ENCODE results near the gene DNAJC25. TPM values are rescaled to one million over a fixed set of nuclear protein-coding genes. Genes with fewer than 3 reads are reported as not detected.

DNAJC25 gene
- total and polyA plus RNA-seq, 3 donors from 2014 or later: 10.0 to 15.9 (median 15.7) TPM

- WGBS, 2 donors: 68 to 71% methylated on average over 10 of the region's 10 CpGs
- no peaks in the 10 kb centered on the region for H3K27me3 ChIP-seq
- TF ChIP-seq, protein P1, sequence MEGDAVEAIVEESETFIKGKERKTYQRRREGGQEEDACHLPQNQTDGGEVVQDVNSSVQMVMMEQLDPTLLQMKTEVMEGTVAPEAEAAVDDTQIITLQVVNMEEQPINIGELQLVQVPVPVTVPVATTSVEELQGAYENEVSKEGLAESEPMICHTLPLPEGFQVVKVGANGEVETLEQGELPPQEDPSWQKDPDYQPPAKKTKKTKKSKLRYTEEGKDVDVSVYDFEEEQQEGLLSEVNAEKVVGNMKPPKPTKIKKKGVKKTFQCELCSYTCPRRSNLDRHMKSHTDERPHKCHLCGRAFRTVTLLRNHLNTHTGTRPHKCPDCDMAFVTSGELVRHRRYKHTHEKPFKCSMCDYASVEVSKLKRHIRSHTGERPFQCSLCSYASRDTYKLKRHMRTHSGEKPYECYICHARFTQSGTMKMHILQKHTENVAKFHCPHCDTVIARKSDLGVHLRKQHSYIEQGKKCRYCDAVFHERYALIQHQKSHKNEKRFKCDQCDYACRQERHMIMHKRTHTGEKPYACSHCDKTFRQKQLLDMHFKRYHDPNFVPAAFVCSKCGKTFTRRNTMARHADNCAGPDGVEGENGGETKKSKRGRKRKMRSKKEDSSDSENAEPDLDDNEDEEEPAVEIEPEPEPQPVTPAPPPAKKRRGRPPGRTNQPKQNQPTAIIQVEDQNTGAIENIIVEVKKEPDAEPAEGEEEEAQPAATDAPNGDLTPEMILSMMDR (IDR thresholded peaks at IDR 0.05): no peak
- TF ChIP-seq POLR2A (IDR thresholded peaks at IDR 0.05): no peak
- no peak overlapping the region for H3K4me3 ChIP-seq
- no peaks in the 10 kb centered on the region for H3K9me3 ChIP-seq
- no peak overlapping the region for H3K27ac ChIP-seq
- no peak for DNase-seq
- intact Hi-C loops (cut with DNase I; ENCODE audit: low total_unique reads): no loop called here
- H3K4me1 ChIP-seq: peaks cover 9% of the 10 kb centered on the region
- no peaks in the 10 kb centered on the region for H3K36me3 ChIP-seq (ENCODE audit: low read depth, missing control alignments)
Observed at GRCh38 chr9:111601237-111602018, 29.7 kb upstream of the DNAJC25 start.

DNA sequence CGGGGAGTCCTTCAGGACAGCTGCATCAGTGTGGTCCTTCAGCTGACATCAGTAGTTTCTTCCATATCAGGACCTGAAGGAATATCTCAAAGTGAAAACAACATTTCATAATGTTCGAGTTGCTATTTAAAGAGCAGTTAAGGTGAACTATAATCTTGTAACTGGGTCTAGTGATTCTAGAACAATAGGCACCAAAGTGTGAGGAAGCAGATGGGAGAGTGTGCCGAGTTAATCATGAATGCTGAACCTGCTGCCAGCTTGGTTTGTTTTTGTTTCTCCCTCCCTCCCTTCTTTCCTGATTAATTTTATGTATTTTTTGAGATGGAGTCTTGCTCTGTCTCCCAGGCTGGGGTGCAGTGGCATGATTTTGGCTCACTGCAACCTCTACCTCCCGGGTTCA is 28.1 kb upstream of the DNAJC25 start:
- Histone ChIP-seq H3K27ac (no peak overlapping the region), H3K4me3 (no peak overlapping the region), H3K27me3 (no peaks in the 10 kb centered on the region), H3K4me1 (peaks cover 5% of the 10 kb centered on the region), H3K9me3 (no peaks in the 10 kb centered on the region), H3K36me3 (ENCODE audit: low read depth, missing control alignments) (no peaks in the 10 kb centered on the region)
- 73 to 76% methylated on average over 4 of the region's 4 CpGs for WGBS, 2 donors
- no peak for TF ChIP-seq POLR2A (IDR thresholded peaks at IDR 0.05)
- TF ChIP-seq, protein P1 (IDR thresholded peaks at IDR 0.05): no peak
- no peak for DNase-seq
- intact Hi-C loops (cut with DNase I; ENCODE audit: low total_unique reads): no loop called here

- Histone ChIP-seq H3K4me1 (no peaks in the 10 kb centered on the region), H3K4me3 (no peak overlapping the region), H3K27ac (no peak overlapping the region), H3K9me3 (no peaks in the 10 kb centered on the region), H3K27me3 (no peaks in the 10 kb centered on the region), H3K36me3 (ENCODE audit: low read depth, missing control alignments) (no peaks in the 10 kb centered on the region)
- WGBS, 2 donors: 78 to 80% methylated on average over 16 of the region's 16 CpGs
- no peak for TF ChIP-seq POLR2A (IDR thresholded peaks at IDR 0.05)
- DNase-seq: no peak
- intact Hi-C loops (cut with DNase I; ENCODE audit: low total_unique reads): no loop called here
Observed at GRCh38 chr9:111604054-111604615, 27.0 kb upstream of the DNAJC25 start.

DNA sequence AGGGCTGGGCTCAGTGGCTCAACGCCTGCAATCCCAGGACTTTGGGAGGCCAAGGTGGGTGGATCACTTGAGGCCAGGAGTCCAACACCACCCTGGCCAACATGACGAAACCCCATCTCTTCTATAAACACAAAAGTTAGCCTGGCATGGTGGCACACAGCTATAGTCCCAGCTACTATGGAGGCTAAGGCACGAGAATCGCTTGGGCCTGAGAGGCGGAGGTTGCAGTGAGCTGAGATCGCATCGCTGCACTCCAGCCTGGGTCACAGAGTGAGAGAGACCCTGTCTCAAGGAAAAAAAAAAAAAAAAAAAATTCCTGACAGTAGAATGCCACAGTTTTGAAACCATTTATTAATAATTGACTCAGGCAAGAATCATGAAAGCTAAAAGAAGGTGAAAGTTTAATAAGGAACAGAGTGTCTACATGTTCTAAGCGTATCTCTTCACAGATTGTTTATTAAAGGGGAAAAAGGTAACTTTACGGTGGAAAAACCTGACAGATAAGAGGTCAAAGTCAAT is 26.0 kb upstream of the DNAJC25 start:
- Histone ChIP-seq H3K27ac (no peak overlapping the region), H3K4me3 (no peak overlapping the region), H3K27me3 (no peaks in the 10 kb centered on the region), H3K36me3 (ENCODE audit: low read depth, missing control alignments) (no peaks in the 10 kb centered on the region), H3K4me1 (no peaks in the 10 kb centered on the region), H3K9me3 (no peaks in the 10 kb centered on the region)
- TF ChIP-seq POLR2A (IDR thresholded peaks at IDR 0.05): no peak
- TF ChIP-seq, protein P1 (IDR thresholded peaks at IDR 0.05): no peak
- intact Hi-C loops (cut with DNase I; ENCODE audit: low total_unique reads): no loop called here
- DNase-seq: no peak
- WGBS, 2 donors: 84 to 89% methylated on average over 9 of the region's 9 CpGs

DNA sequence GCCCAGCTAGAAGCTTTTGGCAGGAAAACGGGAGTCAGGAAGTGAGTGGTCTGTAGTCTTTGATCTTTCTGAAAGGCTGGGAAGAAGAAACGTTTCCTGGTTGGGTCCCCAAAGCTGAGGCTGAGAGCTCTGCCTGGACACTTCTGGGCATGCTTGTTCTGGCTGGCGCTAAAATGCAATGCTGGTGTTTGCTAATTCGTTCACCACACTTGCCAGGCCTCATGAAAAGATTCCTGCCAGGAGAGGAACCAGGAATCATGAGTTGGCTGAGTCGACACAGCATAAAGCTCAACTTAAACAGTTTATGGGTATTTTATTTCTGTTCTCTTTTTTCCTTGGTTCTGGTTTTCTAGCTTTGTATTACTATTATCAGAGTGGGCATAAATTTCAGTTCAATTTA is 21.0 kb upstream of the DNAJC25 start:
- DNase-seq: no peak
- no peak overlapping the region for H3K27ac ChIP-seq
- intact Hi-C loops (cut with DNase I; ENCODE audit: low total_unique reads): no loop called here
- no peak for TF ChIP-seq POLR2A (IDR thresholded peaks at IDR 0.05)
- TF ChIP-seq, protein P1 (IDR thresholded peaks at IDR 0.05): no peak
- H3K27me3 ChIP-seq: no peaks in the 10 kb centered on the region
- H3K36me3 ChIP-seq (ENCODE audit: low read depth, missing control alignments): no peaks in the 10 kb centered on the region
- H3K4me1 ChIP-seq: no peaks in the 10 kb centered on the region
- 68 to 70% methylated on average over 5 of the region's 5 CpGs for WGBS, 2 donors
- H3K4me3 ChIP-seq: no peak overlapping the region
- H3K9me3 ChIP-seq: no peaks in the 10 kb centered on the region
